Adipocyte (in vitro differentiated cells): ENCODE measurements around the gene BAIAP2.

ENCODE experiments used
- DNase-seq: peaks from one replicate; pipeline ENCODE4 v3.0.0-alpha.2; 2015; ENCODE audit warnings: low read depth
- H3K27me3 ChIP-seq: replicated peaks from 2 replicates; pipeline ENCODE4 v1.7.0; 2013; ENCODE audit warnings: mild to moderate bottlenecking, low read length, moderate library complexity; ENCODE audit not compliant: control insufficient read depth, insufficient read depth
- H3K36me3 ChIP-seq: 2 replicates; pipeline ENCODE4 v1.7.0; 2013; ENCODE audit warnings: low read length, mild to moderate bottlenecking, moderate library complexity; ENCODE audit not compliant: control insufficient read depth, insufficient read depth, severe bottlenecking
- H3K4me1 ChIP-seq: 2 replicates; pipeline ENCODE4 v1.7.0; 2013; ENCODE audit warnings: mild to moderate bottlenecking, low read length, moderate library complexity; ENCODE audit not compliant: control insufficient read depth, insufficient read depth
- H3K4me3 ChIP-seq: 2 replicates; pipeline ENCODE4 v1.7.0; 2013; ENCODE audit warnings: mild to moderate bottlenecking, low read length, moderate library complexity
- H3K9ac ChIP-seq: 2 replicates; pipeline ENCODE4 v1.7.0; 2013; ENCODE audit warnings: mild to moderate bottlenecking, low read length, moderate library complexity
- H3K9me3 ChIP-seq: 2 replicates; pipeline ENCODE4 v1.7.0; 2013; ENCODE audit warnings: mild to moderate bottlenecking, low read length, moderate library complexity; ENCODE audit not compliant: control insufficient read depth

BAIAP2 gene

GRCh38 chr17:81157848-81158687, 123.1 kb downstream of the BAIAP2 start:
- Histone ChIP-seq H3K9ac (no peak overlapping the region), H3K27me3 (peaks cover 30% of the 10 kb centered on the region), H3K36me3 (no peaks in the 10 kb centered on the region), H3K9me3 (no peaks in the 10 kb centered on the region), H3K4me1 (no peaks in the 10 kb centered on the region), H3K4me3 (no peak overlapping the region)
- DNase-seq: no peak

GRCh38 chr17:81158688-81159590, 124.0 kb downstream of the BAIAP2 start:
- DNase-seq: no peak

GRCh38 chr17:81159611-81160265, 124.8 kb downstream of the BAIAP2 start:
- DNase-seq: no peak
- H3K27me3 ChIP-seq: peaks cover 47% of the 10 kb centered on the region
- no peaks in the 10 kb centered on the region for H3K9me3 ChIP-seq
- no peaks in the 10 kb centered on the region for H3K36me3 ChIP-seq
- no peak overlapping the region for H3K4me3 ChIP-seq
- H3K4me1 ChIP-seq: no peaks in the 10 kb centered on the region
- H3K9ac ChIP-seq: no peak overlapping the region

More at GRCh38 chr17:81158688-81159590, 124.0 kb downstream of the BAIAP2 start:
- Histone ChIP-seq H3K36me3 (no peaks in the 10 kb centered on the region), H3K27me3 (peaks cover 39% of the 10 kb centered on the region), H3K9ac (no peak overlapping the region), H3K4me1 (no peaks in the 10 kb centered on the region), H3K9me3 (no peaks in the 10 kb centered on the region), H3K4me3 (no peak overlapping the region)

- no peak overlapping the region for H3K4me3 ChIP-seq
- H3K36me3 ChIP-seq: no peaks in the 10 kb centered on the region
- peaks cover 51% of the 10 kb centered on the region for H3K27me3 ChIP-seq
- no peak overlapping the region for H3K9ac ChIP-seq
- no peaks in the 10 kb centered on the region for H3K9me3 ChIP-seq
- DNase-seq: no peak
- H3K4me1 ChIP-seq: no peaks in the 10 kb centered on the region
Measured at GRCh38 chr17:81160306-81160705, 125.4 kb downstream of the BAIAP2 start.

- Histone ChIP-seq H3K4me1 (no peaks in the 10 kb centered on the region), H3K27me3 (peaks cover 56% of the 10 kb centered on the region), H3K36me3 (no peaks in the 10 kb centered on the region), H3K4me3 (no peak overlapping the region), H3K9ac (no peak overlapping the region), H3K9me3 (no peaks in the 10 kb centered on the region)
- no peak for DNase-seq
Measured at GRCh38 chr17:81160747-81161453, 125.9 kb downstream of the BAIAP2 start.

GRCh38 chr17:81161536-81161935, 126.6 kb downstream of the BAIAP2 start:
- no peak for DNase-seq
- Histone ChIP-seq H3K9ac (no peak overlapping the region), H3K4me1 (no peaks in the 10 kb centered on the region), H3K9me3 (no peaks in the 10 kb centered on the region), H3K36me3 (no peaks in the 10 kb centered on the region), H3K27me3 (peaks cover 57% of the 10 kb centered on the region), H3K4me3 (no peak overlapping the region)

GRCh38 chr17:81161972-81162371, 127.0 kb downstream of the BAIAP2 start:
- Histone ChIP-seq H3K36me3 (no peaks in the 10 kb centered on the region), H3K4me1 (no peaks in the 10 kb centered on the region), H3K9me3 (no peaks in the 10 kb centered on the region), H3K9ac (no peak overlapping the region), H3K27me3 (peaks cover 62% of the 10 kb centered on the region), H3K4me3 (no peak overlapping the region)
- no peak for DNase-seq

GRCh38 chr17:81162491-81162890, 127.5 kb downstream of the BAIAP2 start:
- H3K9me3 ChIP-seq: no peaks in the 10 kb centered on the region
- no peak overlapping the region for H3K4me3 ChIP-seq
- H3K27me3 ChIP-seq: peaks cover 67% of the 10 kb centered on the region
- H3K4me1 ChIP-seq: no peaks in the 10 kb centered on the region
- no peaks in the 10 kb centered on the region for H3K36me3 ChIP-seq
- H3K9ac ChIP-seq: no peak overlapping the region
- DNase-seq: no peak

GRCh38 chr17:81163051-81163695, 128.2 kb downstream of the BAIAP2 start:
- no peaks in the 10 kb centered on the region for H3K36me3 ChIP-seq
- H3K4me1 ChIP-seq: no peaks in the 10 kb centered on the region
- H3K9me3 ChIP-seq: no peaks in the 10 kb centered on the region
- no peak overlapping the region for H3K9ac ChIP-seq
- H3K4me3 ChIP-seq: no peak overlapping the region
- H3K27me3 ChIP-seq: peaks cover 72% of the 10 kb centered on the region
- DNase-seq: no peak

GRCh38 chr17:81163703-81164370, 128.9 kb downstream of the BAIAP2 start:
- Histone ChIP-seq H3K4me3 (no peak overlapping the region), H3K4me1 (no peaks in the 10 kb centered on the region), H3K27me3 (peaks cover 69% of the 10 kb centered on the region), H3K9me3 (no peaks in the 10 kb centered on the region), H3K9ac (no peak overlapping the region), H3K36me3 (no peaks in the 10 kb centered on the region)
- DNase-seq: no peak
